Dedifferentiated amniotic fluid mesenchymal stem cell (primary cell): ENCODE results near the gene RNF207.

Experiments used
- DNase-seq: peaks from one replicate; pipeline ENCODE4 v3.0.0-alpha.2; 2016; ENCODE audit errors: extremely low spot score

Gene RNF207

GRCh38 chr1:6234502-6235295 is 28.8 kb downstream of the RNF207 start:
- no peak for DNase-seq

- no peak for DNase-seq
These were observed 29.4 kb downstream of the RNF207 start for GRCh38 chr1:6235296-6235677.

GRCh38 chr1:6237093-6237492 is 31.2 kb downstream of the RNF207 start:
- DNase-seq: no peak

- DNase-seq: no peak
These were observed 33.4 kb downstream of the RNF207 start for GRCh38 chr1:6239213-6239752.

- peak; percentile 37 for DNase-seq
These were observed 34.2 kb downstream of the RNF207 start for GRCh38 chr1:6239950-6240768.

- no peak for DNase-seq
These were observed 35.4 kb downstream of the RNF207 start for GRCh38 chr1:6241107-6241886.

- DNase-seq: no peak
These were observed 36.2 kb downstream of the RNF207 start for GRCh38 chr1:6241887-6242740.

GRCh38 chr1:6243053-6243834 is 37.3 kb downstream of the RNF207 start:
- no peak for DNase-seq

- no peak for DNase-seq
These were observed 38.1 kb downstream of the RNF207 start, which contains the start of gene HES3 for GRCh38 chr1:6243993-6244392. TSS of gene HES3 (plus strand) at chr1:6244179. CDS start at chr1:6244366, 187 bp downstream.

- no peak for DNase-seq
These were observed 38.6 kb downstream of the RNF207 start for GRCh38 chr1:6244401-6245049.

- DNase-seq: peak; percentile 59
These were observed 39.4 kb downstream of the RNF207 start for GRCh38 chr1:6245086-6245868.

- DNase-seq: no peak
These were observed 40.1 kb downstream of the RNF207 start for GRCh38 chr1:6245869-6246496.

- DNase-seq: peak; percentile 58
These were observed 40.9 kb downstream of the RNF207 start for GRCh38 chr1:6246497-6247467.

GRCh38 chr1:6247651-6248050 is 41.7 kb downstream of the RNF207 start:
- no peak for DNase-seq

- DNase-seq: no peak
These were observed 42.4 kb downstream of the RNF207 start for GRCh38 chr1:6248161-6248776.

GRCh38 chr1:6248932-6249738 is 43.2 kb downstream of the RNF207 start:
- no peak for DNase-seq
